Activated T-cell treated with anti-CD3 and anti-CD28 coated beads, Interleukin-2, amount 50 U/mL, for 1 hour (primary cell): ENCODE data around the gene CACNB4.
"Not testable (repeated sequence)": the region's sequence is repeated elsewhere in the genome, so short reads cannot be mapped to it uniquely, and the experiment has no call there.

Experiments used
- DNase-seq: peaks from one replicate; pipeline ENCODE4 v3.0.0-alpha.2; 2020

CACNB4 gene

GRCh38 chr2:151899156-151899555 is 199.7 kb downstream of the CACNB4 start:
- DNase-seq: no peak

GRCh38 chr2:151891566-151892194 is 207.2 kb downstream of the CACNB4 start:
- no peak for DNase-seq

GRCh38 chr2:151887164-151887563 is 211.7 kb downstream of the CACNB4 start:
- DNase-seq: no peak

GRCh38 chr2:151886241-151886640 is 212.6 kb downstream of the CACNB4 start:
- DNase-seq: no peak

- no peak for DNase-seq
These were observed 215.9 kb downstream of the CACNB4 start for GRCh38 chr2:151882786-151883445.

GRCh38 chr2:151881342-151881741 is 217.5 kb downstream of the CACNB4 start:
- no peak for DNase-seq

- DNase-seq: no peak
These were observed 218.3 kb downstream of the CACNB4 start for GRCh38 chr2:151880586-151880985.

GRCh38 chr2:151878655-151879563 is 219.9 kb downstream of the CACNB4 start:
- DNase-seq: no peak

GRCh38 chr2:151878204-151878603 is 220.6 kb downstream of the CACNB4 start:
- no peak for DNase-seq

- DNase-seq: not testable (repeated sequence)
These were observed 223.2 kb downstream of the CACNB4 start for GRCh38 chr2:151875631-151876030.

GRCh38 chr2:151872463-151872862 is 226.4 kb downstream of the CACNB4 start:
- DNase-seq: no peak

GRCh38 chr2:151869291-151869690 is 229.6 kb downstream of the CACNB4 start:
- DNase-seq: no peak

- no peak for DNase-seq
These were observed 236.1 kb downstream of the CACNB4 start for GRCh38 chr2:151862700-151863099.

- no peak for DNase-seq
These were observed 237.7 kb downstream of the CACNB4 start for GRCh38 chr2:151861174-151861573.

- no peak for DNase-seq
These were observed 238.2 kb downstream of the CACNB4 start for GRCh38 chr2:151860613-151861146.

- DNase-seq: no peak
These were observed 238.6 kb downstream of the CACNB4 start for GRCh38 chr2:151860210-151860609.

- DNase-seq: no peak
These were observed 241.2 kb downstream of the CACNB4 start for GRCh38 chr2:151857650-151858049.

GRCh38 chr2:151855111-151855510 is 243.7 kb downstream of the CACNB4 start:
- no peak for DNase-seq

GRCh38 chr2:151853070-151853758 is 245.6 kb downstream of the CACNB4 start:
- no peak for DNase-seq

- no peak for DNase-seq
These were observed 246.4 kb downstream of the CACNB4 start for GRCh38 chr2:151852260-151853069.

- DNase-seq: no peak
These were observed 247.1 kb downstream of the CACNB4 start for GRCh38 chr2:151851761-151852160.
